Retinal pigment epithelial cell (primary cell): Measurements from ENCODE around the gene CCT2.

ENCODE experiments used
- DNase-seq: peaks from one replicate; pipeline ENCODE4 v3.0.0-alpha.2; 2010; ENCODE audit warnings: low read depth
- H3K4me3 ChIP-seq: 2 replicates; pipeline ENCODE4 v1.5.1; 2011; ENCODE audit warnings: mild to moderate bottlenecking, low read length, control low read depth, moderate library complexity
- CTCF ChIP-seq: conservative IDR thresholded peaks from 2 replicates; pipeline ENCODE4 v1.5.1; 2011; ENCODE audit warnings: low read depth, low read length, control low read depth, inconsistent platforms

The CCT2 gene

GRCh38 chr12:69550569-69551350 lies 34.5 kb upstream of the CCT2 start:
- H3K4me3 ChIP-seq = no peak overlapping the region
- no peak for DNase-seq
- TF ChIP-seq CTCF = no peak

GRCh38 chr12:69553628-69554248 lies 31.5 kb upstream of the CCT2 start:
- peak; percentile 64 for DNase-seq
- H3K4me3 ChIP-seq = no peak overlapping the region
- no peak for TF ChIP-seq CTCF

GRCh38 chr12:69555461-69555860 lies 29.8 kb upstream of the CCT2 start:
- no peak for TF ChIP-seq CTCF
- H3K4me3 ChIP-seq = no peak overlapping the region
- no peak for DNase-seq

GRCh38 chr12:69556383-69556782 lies 28.9 kb upstream of the CCT2 start:
- DNase-seq = no peak
- TF ChIP-seq CTCF = no peak
- no peak overlapping the region for H3K4me3 ChIP-seq

GRCh38 chr12:69563166-69563762 lies 22.0 kb upstream of the CCT2 start:
- no peak for DNase-seq
- no peak for TF ChIP-seq CTCF
- no peak overlapping the region for H3K4me3 ChIP-seq

GRCh38 chr12:69566603-69567002 lies 18.7 kb upstream of the CCT2 start:
- H3K4me3 ChIP-seq = no peak overlapping the region
- no peak for TF ChIP-seq CTCF
- DNase-seq = no peak

- TF ChIP-seq CTCF = no peak
- no peak for DNase-seq
- H3K4me3 ChIP-seq = no peak overlapping the region
These were observed 16.0 kb upstream of the CCT2 start for GRCh38 chr12:69569236-69569635.
